ENCODE measurements around the gene ITPR1.

The ITPR1 gene

GRCh38 chr3:4509983-4510755, 17.0 kb downstream of the ITPR1 start:
- no peak for DNase-seq (ENCODE audit: low spot score)

GRCh38 chr3:4511491-4512262, 18.5 kb downstream of the ITPR1 start:
- no peak for DNase-seq (ENCODE audit: low spot score)

GRCh38 chr3:4512895-4513616, 19.9 kb downstream of the ITPR1 start:
- DNase-seq (ENCODE audit: low spot score), result no peak

- DNase-seq (ENCODE audit: low spot score), result no peak
Observed at GRCh38 chr3:4514321-4514720, 21.2 kb downstream of the ITPR1 start.

GRCh38 chr3:4514916-4515315, 21.8 kb downstream of the ITPR1 start:
- no peak for DNase-seq (ENCODE audit: low spot score)

- DNase-seq (ENCODE audit: low spot score), result no peak
Observed at GRCh38 chr3:4515916-4516579, 22.9 kb downstream of the ITPR1 start.

- DNase-seq (ENCODE audit: low spot score), result no peak
Observed at GRCh38 chr3:4517093-4517492, 23.9 kb downstream of the ITPR1 start.

GRCh38 chr3:4517643-4518311, 24.6 kb downstream of the ITPR1 start:
- no peak for DNase-seq (ENCODE audit: low spot score)

GRCh38 chr3:4520033-4520816, 27.1 kb downstream of the ITPR1 start:
- no peak for DNase-seq (ENCODE audit: low spot score)

- DNase-seq (ENCODE audit: low spot score), result no peak
Observed at GRCh38 chr3:4522947-4523346, 29.8 kb downstream of the ITPR1 start.

GRCh38 chr3:4523710-4524698, 30.9 kb downstream of the ITPR1 start:
- no peak for DNase-seq (ENCODE audit: low spot score)

GRCh38 chr3:4525560-4526223, 32.5 kb downstream of the ITPR1 start:
- DNase-seq (ENCODE audit: low spot score), result no peak

- no peak for DNase-seq (ENCODE audit: low spot score)
Observed at GRCh38 chr3:4528320-4528719, 35.2 kb downstream of the ITPR1 start.

- DNase-seq (ENCODE audit: low spot score), result peak; percentile 62
Observed at GRCh38 chr3:4528819-4529600, 35.9 kb downstream of the ITPR1 start.

GRCh38 chr3:4529876-4530588, 36.9 kb downstream of the ITPR1 start:
- DNase-seq (ENCODE audit: low spot score), result no peak

GRCh38 chr3:4531478-4532025, 38.4 kb downstream of the ITPR1 start:
- DNase-seq (ENCODE audit: low spot score), result peak; percentile 53

GRCh38 chr3:4532535-4533112, 39.5 kb downstream of the ITPR1 start:
- DNase-seq (ENCODE audit: low spot score), result no peak

Measured in putamen (tissue), 1 donor.